Measurements from ENCODE around the gene AXIN2. TPM values are rescaled to one million over a fixed set of nuclear protein-coding genes. Genes with fewer than 3 reads are reported as not detected.
A peak's percentile ranks its signal among the peaks of the same experiment; 100 is the strongest.

The AXIN2 gene
- total RNA-seq, 1 donor from 2014 or later, result 0.27 TPM

- TF ChIP-seq CTCF (IDR thresholded peaks at IDR 0.05), result no peak
- no peaks in the 10 kb centered on the region for H3K36me3 Mint-ChIP-seq (ENCODE audit: low read depth)
- no peak for DNase-seq
- H3K27ac Mint-ChIP-seq, result no peak overlapping the region
- H3K4me3 Mint-ChIP-seq, result no peak overlapping the region
- intact Hi-C loops (cut with micrococcal nuclease), result loop anchor here (10.0 kb wide), 1 partner anchor 323 kb away; no protein-coding TSS in a partner anchor
- no peak for ATAC-seq (ENCODE audit: low read depth)
- ChIA-PET POLR2A (no interaction called here), CTCF (no interaction called here)
- no peaks in the 10 kb centered on the region for H3K9me3 Mint-ChIP-seq
- H3K4me1 Mint-ChIP-seq, result peaks cover 12% of the 10 kb centered on the region
- peaks cover 20% of the 10 kb centered on the region for H3K27me3 Mint-ChIP-seq
Observed at GRCh38 chr17:65558311-65558682, 3.2 kb downstream of the AXIN2 start.

GRCh38 chr17:65557349-65558310, 3.8 kb downstream of the AXIN2 start:
- POLR2A ChIA-PET, result no interaction called here
- no peak for ATAC-seq (ENCODE audit: low read depth)
- DNase-seq, result no peak

GRCh38 chr17:65556910-65557348, 4.5 kb downstream of the AXIN2 start:
- peaks cover 11% of the 10 kb centered on the region for H3K4me1 Mint-ChIP-seq
- TF ChIP-seq CTCF (IDR thresholded peaks at IDR 0.05), result no peak
- no peaks in the 10 kb centered on the region for H3K9me3 Mint-ChIP-seq
- intact Hi-C loops (cut with micrococcal nuclease), result loop anchor here (10.0 kb wide), 1 partner anchor 322 kb away; no protein-coding TSS in a partner anchor
- H3K4me3 Mint-ChIP-seq, result no peak overlapping the region
- peaks cover 14% of the 10 kb centered on the region for H3K27me3 Mint-ChIP-seq
- H3K27ac Mint-ChIP-seq, result no peak overlapping the region
- POLR2A ChIA-PET, result no interaction called here
- ATAC-seq (ENCODE audit: low read depth) (no peak), DNase-seq (no peak)
- CTCF ChIA-PET, result no interaction called here
- H3K36me3 Mint-ChIP-seq (ENCODE audit: low read depth), result no peaks in the 10 kb centered on the region

More at GRCh38 chr17:65557349-65558310, 3.8 kb downstream of the AXIN2 start:
- Mint-ChIP-seq H3K4me3 (no peak overlapping the region), H3K27ac (no peak overlapping the region), H3K4me1 (peaks cover 12% of the 10 kb centered on the region), H3K27me3 (peaks cover 20% of the 10 kb centered on the region), H3K36me3 (ENCODE audit: low read depth) (no peaks in the 10 kb centered on the region), H3K9me3 (no peaks in the 10 kb centered on the region)
- no peak for TF ChIP-seq CTCF (IDR thresholded peaks at IDR 0.05)
- intact Hi-C loops (cut with micrococcal nuclease), result loop anchor here (10.0 kb wide), 1 partner anchor 323 kb away; no protein-coding TSS in a partner anchor
- CTCF ChIA-PET, result no interaction called here

GRCh38 chr17:65556014-65556909, 5.2 kb downstream of the AXIN2 start:
- ATAC-seq (ENCODE audit: low read depth), result no peak
- Mint-ChIP-seq H3K4me1 (peaks cover 8% of the 10 kb centered on the region), H3K9me3 (no peaks in the 10 kb centered on the region), H3K27me3 (peaks cover 11% of the 10 kb centered on the region), H3K27ac (no peak overlapping the region), H3K4me3 (no peak overlapping the region), H3K36me3 (ENCODE audit: low read depth) (no peaks in the 10 kb centered on the region)
- ChIA-PET CTCF (no interaction called here), POLR2A (no interaction called here)
- DNase-seq, result peak; percentile 57
- TF ChIP-seq CTCF (IDR thresholded peaks at IDR 0.05), result no peak
- intact Hi-C loops (cut with micrococcal nuclease), result loop anchor here (10.0 kb wide), 1 partner anchor 321 kb away; no protein-coding TSS in a partner anchor
